Heart right ventricle (tissue), 16 donors: ENCODE results near the gene KCNG1. TPM values are rescaled to one million over a fixed set of nuclear protein-coding genes. Genes with fewer than 3 reads are reported as not detected.

Experiments
- ATAC-seq, 8 donors: fragments of 200-7000 bp; cut with Tn5 transposase; one replicate each; pipeline ENCODE4 v1.9.1; 2020; ENCODE audit warnings: mild to moderate bottlenecking in 8 of 8, moderate library complexity in 8 of 8, moderate number of reproducible peaks in 1 of 8
- DNase-seq, 2 donors: peaks; one replicate each; pipeline ENCODE4 v3.0.0-alpha.2; 2020
- H3K27ac ChIP-seq, 10 donors: fragments of 200-600 bp; sonication (generic) in 2 of 10; one replicate each; pipeline versions ENCODE4 v1.5.0 to v1.8.0; 2020 to 2022; ENCODE audit warnings: mild to moderate bottlenecking in 3 of 10
- H3K27me3 ChIP-seq, 7 donors: fragments of 200-600 bp; one replicate each; pipeline ENCODE4 v1.8.0; 2021 to 2022; ENCODE audit warnings: mild to moderate bottlenecking in 2 of 7
- H3K36me3 ChIP-seq, 9 donors: fragments of 200-600 bp; sonication (generic) in 1 of 9; one replicate each; pipeline versions ENCODE4 v1.5.0 to v1.8.0; 2020 to 2022; ENCODE audit warnings: mild to moderate bottlenecking in 2 of 9
- H3K4me1 ChIP-seq, 9 donors: fragments of 200-600 bp; sonication (generic) in 1 of 9; one replicate each; pipeline versions ENCODE4 v1.5.0 to v1.8.0; 2020 to 2022; ENCODE audit warnings: mild to moderate bottlenecking in 4 of 9
- H3K4me3 ChIP-seq, 10 donors: fragments of 200-600 bp; sonication (generic) in 2 of 10; one replicate each; pipeline versions ENCODE4 v1.5.0 to v1.8.0; 2020 to 2022; ENCODE audit warnings: mild to moderate bottlenecking in 7 of 10, moderate library complexity in 2 of 10
- H3K9me3 ChIP-seq, 11 donors: fragments of 200-600 bp in 10 of 11; sonication (generic) in 2 of 11; one replicate each; pipeline versions ENCODE4 v1.5.0 to v1.8.0; 2013 to 2022; ENCODE audit warnings: mild to moderate bottlenecking in 2 of 11, control low read depth in 1 of 11, moderate library complexity in 1 of 11
- WGBS, 2 donors: extraction: QIAGEN DNeasy Blood & Tissue Kit; methylation state at CpG; one replicate each; pipeline ENCODE4 v1.1.7; 2013; ENCODE audit warnings: inconsistent platforms in 1 of 2; 5-methylcytosine and 5-hydroxymethylcytosine counted together
- intact Hi-C, 10 donors: fragments of 100-400 bp; cut with DNase I; formaldehyde crosslinking; loops; one replicate each; pipeline versions ENCODE4 v1.11.1 to v1.14.2; 2022
- polyA plus RNA-seq, 2 donors: library from polyadenylated mRNA; stranded (reverse); fragments of 200-250 nt; gene quantifications; one replicate each; pipeline ENCODE4 v1.2.3, GENCODE V29; 2013
- total RNA-seq, 10 donors: library from RNA; stranded (reverse); fragmentation: NEBNext Ultra II Directional in 3 of 10; extraction: Animal tissue kit (Norgen Biotek cat#: 25700) in 3 of 10; gene quantifications; one replicate each; pipeline versions ENCODE4 v1.2.1 to v1.2.4, GENCODE V29; 2021 to 2023
- TF ChIP-seq, protein P1 (sequence below), 9 donors: fragments of 200-600 bp; sonication (generic) in 2 of 9; IDR thresholded peaks; one replicate each; pipeline versions ENCODE4 v1.5.0 to v1.8.0; 2021 to 2022; ENCODE audit warnings: antibody characterized with exemption in 9 of 9, mild to moderate bottlenecking in 5 of 9, moderate library complexity in 1 of 9
- donor health status: Arrhythmogenic right ventricular cardiomyopathy.
- donor health status: ischemic (EF 13 %, LVEDD 7.1; RV severe dilation, severe dysfunction).
- donor health status: healthy with polysubstance abuse.
- donor health status: DM: no; HTN: yes; CAD: no.
- donor health status: DM: no; HTN: no; CAD: no.
- donor health status: ischemic (EF 25% LVEDD 6.9; RV normal size, moderate dysfunction).
- donor health status: ischemic (EF 25% LVEDD 5.7; RV mildly dilated, moderate dysfunction).
- donor health status: healthy.
- donor health status: DM: yes; HTN: yes; CAD: no.
- donor health status: Ischemic cardiomyopathy.
- donor health status: ischemic (EF 35%, LVEDD 5.7; RV mildly dilated, moderate dysfunction).
- donor health status: nonischemic (EF 11% LVEDD 7.7; RV severe dilation, severe dysfunction).
- donor health status: DM: yes; HTN: yes; CAD: no.
- donor health status: PGD.
- donor health status: ischemic (EF 29% LVEDD 5.4; RV normal size, mild dysfunction).
- donor health status: nonischemic (EF 23%, LVEDD 6.1; RV moderate dilation, normal function).

KCNG1 gene
- total and polyA plus RNA-seq, 12 donors = 0.15 to 0.99 (median 0.32) TPM; not detected in 4

DNA sequence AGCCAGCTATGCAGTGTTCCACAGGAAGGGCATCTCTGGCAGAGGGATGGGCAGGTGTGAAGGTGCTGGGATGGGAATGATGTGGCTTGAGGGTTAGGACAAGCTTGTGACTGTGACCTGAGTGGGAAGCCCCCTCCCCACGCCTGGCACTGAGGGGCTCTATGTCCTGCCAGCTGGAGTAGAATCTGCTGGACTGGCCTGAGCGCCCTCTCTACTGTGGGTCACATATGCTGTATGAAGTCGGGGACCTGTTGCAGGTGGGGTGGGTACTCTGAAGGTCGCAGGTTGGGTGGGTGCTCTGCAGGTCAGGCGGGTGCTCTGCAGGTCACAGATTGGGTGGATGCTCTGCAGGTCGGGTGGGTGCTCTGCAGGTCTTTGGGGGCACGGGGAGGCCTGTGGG lies 20.3 kb downstream of the KCNG1 start:
- 77 to 81% methylated on average over 7 of the region's 7 CpGs for WGBS, 2 donors
- Histone ChIP-seq H3K9me3 (no peaks in the 10 kb centered on the region), H3K36me3 (no peaks in the 10 kb centered on the region), H3K4me3 (no peak overlapping the region), H3K27me3 (peaks cover 5 to 62% (median 29%) of the 10 kb centered on the region in 7 donors), H3K4me1 (no peaks in the 10 kb centered on the region), H3K27ac (no peak overlapping the region)
- ATAC-seq = no peak
- TF ChIP-seq, protein P1, sequence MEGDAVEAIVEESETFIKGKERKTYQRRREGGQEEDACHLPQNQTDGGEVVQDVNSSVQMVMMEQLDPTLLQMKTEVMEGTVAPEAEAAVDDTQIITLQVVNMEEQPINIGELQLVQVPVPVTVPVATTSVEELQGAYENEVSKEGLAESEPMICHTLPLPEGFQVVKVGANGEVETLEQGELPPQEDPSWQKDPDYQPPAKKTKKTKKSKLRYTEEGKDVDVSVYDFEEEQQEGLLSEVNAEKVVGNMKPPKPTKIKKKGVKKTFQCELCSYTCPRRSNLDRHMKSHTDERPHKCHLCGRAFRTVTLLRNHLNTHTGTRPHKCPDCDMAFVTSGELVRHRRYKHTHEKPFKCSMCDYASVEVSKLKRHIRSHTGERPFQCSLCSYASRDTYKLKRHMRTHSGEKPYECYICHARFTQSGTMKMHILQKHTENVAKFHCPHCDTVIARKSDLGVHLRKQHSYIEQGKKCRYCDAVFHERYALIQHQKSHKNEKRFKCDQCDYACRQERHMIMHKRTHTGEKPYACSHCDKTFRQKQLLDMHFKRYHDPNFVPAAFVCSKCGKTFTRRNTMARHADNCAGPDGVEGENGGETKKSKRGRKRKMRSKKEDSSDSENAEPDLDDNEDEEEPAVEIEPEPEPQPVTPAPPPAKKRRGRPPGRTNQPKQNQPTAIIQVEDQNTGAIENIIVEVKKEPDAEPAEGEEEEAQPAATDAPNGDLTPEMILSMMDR (IDR thresholded peaks at IDR 0.05) = no peak
- intact Hi-C loops = no loop called here
- no peak for DNase-seq

DNA sequence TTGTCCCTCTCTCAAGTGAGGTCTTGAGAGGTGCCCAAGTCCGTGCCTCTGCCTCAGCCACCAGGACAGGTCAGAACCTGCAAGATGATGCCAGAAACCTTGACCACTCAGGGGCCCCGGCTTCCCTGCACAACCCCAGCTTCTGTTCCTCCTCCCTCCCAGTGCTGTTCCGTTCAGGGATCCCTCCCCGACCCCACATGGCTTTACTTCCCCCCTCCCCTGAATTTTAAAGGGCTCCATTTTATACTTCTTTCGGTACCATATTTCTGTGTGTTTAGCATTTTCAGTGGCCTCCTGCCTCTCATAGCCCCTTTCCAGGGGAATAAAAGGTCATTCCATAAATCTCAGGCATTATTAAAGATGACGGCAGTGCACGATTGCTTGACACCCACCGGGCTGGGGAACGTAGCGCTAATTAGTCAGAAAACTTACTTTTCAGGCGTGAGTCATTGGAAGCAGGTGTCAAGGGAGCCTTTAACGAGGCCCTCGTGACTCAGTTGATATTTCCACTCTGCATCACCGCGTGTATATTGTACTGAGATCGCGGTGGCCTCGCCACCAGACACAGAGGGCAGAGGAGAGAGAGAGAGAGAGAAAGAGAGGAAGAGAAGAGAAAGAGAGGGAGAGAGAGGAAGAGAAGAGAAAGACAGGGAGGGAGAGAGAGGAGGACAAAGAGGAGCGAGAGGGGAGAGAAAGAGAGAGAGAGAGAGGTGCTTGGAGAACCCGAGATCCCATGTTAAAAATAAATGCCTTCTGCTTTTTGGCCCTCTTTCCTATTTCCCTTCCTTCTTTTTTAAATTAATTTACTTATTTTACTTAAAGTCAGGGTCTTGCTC lies 21.3 kb downstream of the KCNG1 start:
- no peak for ATAC-seq
- H3K9me3 ChIP-seq = no peaks in the 10 kb centered on the region
- 76 to 84% methylated on average over 20 of the region's 20 CpGs for WGBS, 2 donors
- DNase-seq = no peak
- H3K36me3 ChIP-seq = no peaks in the 10 kb centered on the region
- intact Hi-C loops = no loop called here
- TF ChIP-seq, protein P1 (IDR thresholded peaks at IDR 0.05) = no peak
- H3K4me3 ChIP-seq = no peak overlapping the region
- no peak overlapping the region for H3K27ac ChIP-seq
- H3K4me1 ChIP-seq = no peaks in the 10 kb centered on the region
- H3K27me3 ChIP-seq = peaks cover 5 to 71% (median 34%) of the 10 kb centered on the region in 7 donors

DNA sequence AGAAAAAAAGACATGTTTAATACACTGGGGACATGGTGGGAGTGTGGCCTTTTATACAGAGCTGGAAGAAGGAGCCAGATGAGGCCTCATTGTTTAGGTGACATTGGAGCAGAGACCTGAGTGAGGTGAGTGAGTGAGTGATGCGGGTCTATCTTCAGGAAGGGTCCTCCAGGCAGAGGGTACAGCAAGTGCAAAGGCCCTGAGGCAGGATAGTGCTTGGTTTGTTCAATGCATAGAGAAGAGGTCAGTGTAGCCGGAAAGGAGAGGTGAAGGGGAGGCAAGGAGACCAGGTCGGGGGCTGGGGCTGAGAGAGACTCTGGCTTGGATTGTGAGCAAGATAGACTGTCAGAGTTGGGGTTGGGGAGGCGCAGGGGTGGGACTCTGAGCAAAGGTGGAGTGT lies 23.6 kb downstream of the KCNG1 start:
- intact Hi-C loops = no loop called here
- TF ChIP-seq, protein P1 (IDR thresholded peaks at IDR 0.05) = no peak
- Histone ChIP-seq H3K4me1 (no peaks in the 10 kb centered on the region), H3K27me3 (peaks cover 0 to 66% (median 34%) of the 10 kb centered on the region in 7 donors), H3K36me3 (no peaks in the 10 kb centered on the region), H3K4me3 (no peak overlapping the region), H3K9me3 (no peaks in the 10 kb centered on the region), H3K27ac (no peak overlapping the region)
- ATAC-seq (no peak), DNase-seq (no peak)
- 90 to 93% methylated on average over 4 of the region's 4 CpGs for WGBS, 2 donors

DNA sequence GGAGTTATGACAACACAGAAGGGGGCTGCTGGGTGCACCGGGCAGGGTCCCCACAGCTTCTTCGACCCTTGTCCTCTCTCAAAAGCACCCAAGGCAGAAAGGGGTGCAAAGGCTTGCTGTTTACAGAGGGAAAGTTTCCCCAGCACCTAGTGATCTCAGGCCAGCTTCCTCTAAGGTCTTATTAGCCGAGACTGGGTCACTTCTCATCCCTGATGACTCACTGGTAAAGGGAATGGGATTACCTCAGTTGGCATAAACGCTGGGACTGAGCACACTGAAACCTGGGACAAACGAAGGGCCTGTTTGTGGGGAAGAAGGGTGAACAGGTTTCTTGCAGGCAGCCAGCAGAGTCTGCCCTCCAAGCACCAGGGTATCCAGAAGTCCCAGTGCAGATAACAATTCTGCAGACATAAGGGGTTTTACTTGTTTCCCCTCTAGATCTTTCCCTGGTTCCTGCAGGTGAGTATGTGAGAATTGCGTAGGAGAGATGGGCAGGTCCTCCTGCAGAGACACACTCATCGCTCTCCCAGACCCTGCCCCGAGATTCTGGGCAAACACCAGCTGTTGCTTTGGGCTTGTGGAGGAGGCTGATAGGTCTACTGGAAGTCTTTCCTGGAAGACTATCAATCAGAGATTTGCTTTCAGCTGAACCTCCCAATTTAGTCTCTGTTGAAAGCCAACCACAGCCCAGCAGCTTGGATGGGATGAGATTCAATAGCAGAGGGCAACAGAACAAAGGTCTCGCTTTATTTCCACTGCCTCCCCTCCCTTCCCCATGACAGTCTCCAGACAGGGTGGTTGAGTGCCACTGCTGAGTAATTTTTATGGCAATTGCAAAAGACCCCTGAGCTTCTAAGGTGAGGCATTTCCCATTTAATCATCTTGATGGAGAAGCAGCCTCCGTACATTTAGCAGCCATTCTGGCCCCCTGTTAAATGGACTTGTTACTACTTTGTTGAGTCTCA lies 25.7 kb downstream of the KCNG1 start:
- ATAC-seq = no peak
- intact Hi-C loops = no loop called here
- Histone ChIP-seq H3K4me1 (no peaks in the 10 kb centered on the region), H3K27me3 (peaks cover 0 to 68% (median 41%) of the 10 kb centered on the region in 7 donors), H3K27ac (no peak overlapping the region), H3K9me3 (no peaks in the 10 kb centered on the region), H3K36me3 (no peaks in the 10 kb centered on the region), H3K4me3 (no peak overlapping the region)
- TF ChIP-seq, protein P1 (IDR thresholded peaks at IDR 0.05) = no peak
- 44 to 47% methylated on average over 10 of the region's 10 CpGs for WGBS, 2 donors
- no peak for DNase-seq
